Loucy (cell line): ENCODE results near the gene GRHL3.

Experiments
- H2AFZ ChIP-seq: fragments of 200-600 bp; sonication (generic); 2 replicates; pipeline ENCODE4 v1.6.0; 2016; ENCODE audit warnings: antibody characterized with exemption, mild to moderate bottlenecking, low read length, moderate library complexity
- H3F3A ChIP-seq: fragments of 200-600 bp; 2 replicates; pipeline ENCODE4 v1.6.0; 2016; ENCODE audit warnings: antibody characterized with exemption, low read depth, mild to moderate bottlenecking
- H3K27me3 ChIP-seq: fragments of 200-600 bp; sonication (generic); 2 replicates; pipeline ENCODE4 v1.6.1; 2014; ENCODE audit warnings: low read length, mild to moderate bottlenecking; ENCODE audit not compliant: insufficient read depth, poor library complexity, severe bottlenecking
- H3K36me3 ChIP-seq: fragments of 200-600 bp; sonication (generic); 2 replicates; pipeline ENCODE4 v1.6.1; 2016; ENCODE audit warnings: low read length; ENCODE audit not compliant: insufficient read depth
- H3K4me1 ChIP-seq: fragments of 200-600 bp; sonication (generic); 2 replicates; pipeline ENCODE4 v1.5.1; 2014; ENCODE audit warnings: low read length, mild to moderate bottlenecking; ENCODE audit not compliant: insufficient read depth, poor library complexity, severe bottlenecking
- H3K4me2 ChIP-seq: fragments of 200-600 bp; sonication (generic); 2 replicates; pipeline ENCODE4 v1.6.0; 2014; ENCODE audit warnings: antibody characterized with exemption, low read length, low read depth, mild to moderate bottlenecking; ENCODE audit not compliant: poor library complexity, severe bottlenecking
- H3K4me3 ChIP-seq: fragments of 200-600 bp; sonication (generic); 2 replicates; pipeline ENCODE4 v1.5.1; 2014; ENCODE audit warnings: low read length, mild to moderate bottlenecking, mixed read lengths; ENCODE audit not compliant: poor library complexity, severe bottlenecking
- H3K79me2 ChIP-seq: fragments of 200-600 bp; sonication (generic); 2 replicates; pipeline ENCODE4 v1.6.1; 2014; ENCODE audit warnings: low read length; ENCODE audit not compliant: insufficient read depth
- H3K9ac ChIP-seq: fragments of 200-600 bp; sonication (generic); 2 replicates; pipeline ENCODE4 v1.6.0; 2014; ENCODE audit warnings: mild to moderate bottlenecking, low read depth, low read length, moderate library complexity; ENCODE audit not compliant: poor library complexity, severe bottlenecking
- H3K9me2 ChIP-seq: fragments of 200-600 bp; sonication (generic); replicated peaks from 2 replicates; pipeline ENCODE4 v1.6.1; 2016; ENCODE audit warnings: low read depth, low read length, mixed read lengths
- H3K9me3 ChIP-seq: fragments of 200-600 bp; sonication (generic); 2 replicates; pipeline ENCODE4 v1.6.1; 2014; ENCODE audit warnings: mild to moderate bottlenecking, antibody characterized with exemption, low read length, low read depth; ENCODE audit not compliant: insufficient read depth
- H4K20me1 ChIP-seq: fragments of 200-600 bp; sonication (generic); 2 replicates; pipeline ENCODE4 v1.6.0; 2014; ENCODE audit warnings: antibody characterized with exemption, low read length, mild to moderate bottlenecking; ENCODE audit not compliant: insufficient read depth, poor library complexity, severe bottlenecking
- EZH2phosphoT487 ChIP-seq: fragments of 200-600 bp; IDR thresholded peaks from 2 replicates; pipeline ENCODE4 v1.6.1; 2018; ENCODE audit warnings: antibody characterized with exemption, mild to moderate bottlenecking, moderate library complexity, borderline replicate concordance
- TF ChIP-seq, protein P1 (sequence below): fragments of 200-600 bp; sonication (generic); conservative IDR thresholded peaks from 2 replicates; pipeline ENCODE4 v1.5.1; 2014; ENCODE audit warnings: mild to moderate bottlenecking, antibody characterized with exemption, low read length

GRHL3 gene

DNA sequence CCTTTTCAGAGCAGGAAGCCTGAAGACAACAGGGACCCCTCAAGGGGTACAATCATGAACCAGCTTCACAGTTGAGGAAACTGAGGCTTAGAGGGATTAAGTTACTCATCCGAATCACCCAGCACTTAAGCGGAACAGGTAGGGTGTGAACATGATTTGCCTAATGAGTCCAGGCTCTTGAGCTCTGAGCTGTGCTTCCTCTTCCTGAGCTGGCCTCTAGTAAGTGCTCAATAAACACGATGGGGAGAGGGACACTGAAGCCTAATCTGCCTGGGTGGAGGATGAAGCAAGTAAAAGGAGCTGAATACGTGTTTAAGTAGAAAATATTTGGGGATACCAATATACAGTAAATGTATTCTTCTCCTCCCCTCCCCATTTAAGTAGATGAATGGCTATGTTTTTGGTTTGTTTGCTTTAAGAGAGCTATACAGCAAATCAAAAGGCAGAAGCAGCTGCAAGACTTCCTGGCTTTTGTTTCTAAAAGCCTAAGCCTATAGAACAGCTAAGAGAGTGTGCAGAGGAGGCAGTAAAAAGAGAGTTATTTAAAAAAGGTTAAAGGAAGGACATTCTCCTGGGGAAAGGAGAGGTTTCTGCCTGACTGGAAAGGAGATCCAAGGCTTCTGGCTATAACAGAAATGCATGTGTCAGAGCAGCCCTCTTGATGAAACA, 74.0 kb downstream of the GRHL3 start:
- no peaks in the 10 kb centered on the region for H3K79me2 ChIP-seq
- no peak overlapping the region for H2AFZ ChIP-seq
- H3K4me3 ChIP-seq, result no peak overlapping the region
- H3K27me3 ChIP-seq, result no peaks in the 10 kb centered on the region
- TF ChIP-seq EZH2phosphoT487, result no peak
- TF ChIP-seq, protein P1, sequence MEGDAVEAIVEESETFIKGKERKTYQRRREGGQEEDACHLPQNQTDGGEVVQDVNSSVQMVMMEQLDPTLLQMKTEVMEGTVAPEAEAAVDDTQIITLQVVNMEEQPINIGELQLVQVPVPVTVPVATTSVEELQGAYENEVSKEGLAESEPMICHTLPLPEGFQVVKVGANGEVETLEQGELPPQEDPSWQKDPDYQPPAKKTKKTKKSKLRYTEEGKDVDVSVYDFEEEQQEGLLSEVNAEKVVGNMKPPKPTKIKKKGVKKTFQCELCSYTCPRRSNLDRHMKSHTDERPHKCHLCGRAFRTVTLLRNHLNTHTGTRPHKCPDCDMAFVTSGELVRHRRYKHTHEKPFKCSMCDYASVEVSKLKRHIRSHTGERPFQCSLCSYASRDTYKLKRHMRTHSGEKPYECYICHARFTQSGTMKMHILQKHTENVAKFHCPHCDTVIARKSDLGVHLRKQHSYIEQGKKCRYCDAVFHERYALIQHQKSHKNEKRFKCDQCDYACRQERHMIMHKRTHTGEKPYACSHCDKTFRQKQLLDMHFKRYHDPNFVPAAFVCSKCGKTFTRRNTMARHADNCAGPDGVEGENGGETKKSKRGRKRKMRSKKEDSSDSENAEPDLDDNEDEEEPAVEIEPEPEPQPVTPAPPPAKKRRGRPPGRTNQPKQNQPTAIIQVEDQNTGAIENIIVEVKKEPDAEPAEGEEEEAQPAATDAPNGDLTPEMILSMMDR, result no peak
- H4K20me1 ChIP-seq, result no peaks in the 10 kb centered on the region
- H3K4me1 ChIP-seq, result no peaks in the 10 kb centered on the region
- H3K9me3 ChIP-seq, result no peaks in the 10 kb centered on the region
- no peaks in the 10 kb centered on the region for H3K9me2 ChIP-seq
- no peaks in the 10 kb centered on the region for H3K36me3 ChIP-seq
- no peak overlapping the region for H3K4me2 ChIP-seq
- H3F3A ChIP-seq, result no peaks in the 10 kb centered on the region
- H3K9ac ChIP-seq, result no peak overlapping the region

DNA sequence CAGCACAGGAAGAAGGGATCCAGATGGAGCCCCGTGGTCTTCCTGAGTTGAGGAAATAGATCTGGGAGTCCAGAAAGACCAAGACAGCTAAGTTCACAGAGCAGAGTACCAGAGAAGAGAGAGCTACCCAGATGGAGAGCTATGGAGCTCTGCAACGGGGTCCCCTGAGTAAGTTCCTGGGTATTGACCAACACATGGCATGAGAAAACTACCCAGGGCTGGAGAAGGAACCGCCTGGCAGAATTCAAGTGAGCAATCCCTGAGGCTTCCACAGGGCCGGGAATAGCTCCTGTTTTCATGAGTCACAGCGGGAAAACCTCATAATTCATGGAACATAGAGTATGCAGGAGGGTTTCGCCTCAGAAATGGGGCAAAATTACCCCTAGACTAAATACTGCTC, 74.7 kb downstream of the GRHL3 start:
- H3K36me3 ChIP-seq, result no peaks in the 10 kb centered on the region
- H3K9me2 ChIP-seq, result no peaks in the 10 kb centered on the region
- H3K9me3 ChIP-seq, result no peaks in the 10 kb centered on the region
- H3K4me1 ChIP-seq, result no peaks in the 10 kb centered on the region
- no peak overlapping the region for H2AFZ ChIP-seq
- no peak overlapping the region for H3K4me2 ChIP-seq
- H4K20me1 ChIP-seq, result no peaks in the 10 kb centered on the region
- TF ChIP-seq, protein P1, result no peak
- no peak for TF ChIP-seq EZH2phosphoT487
- H3K9ac ChIP-seq, result no peak overlapping the region
- H3K27me3 ChIP-seq, result no peaks in the 10 kb centered on the region
- H3K79me2 ChIP-seq, result no peaks in the 10 kb centered on the region
- no peak overlapping the region for H3K4me3 ChIP-seq
- no peaks in the 10 kb centered on the region for H3F3A ChIP-seq

DNA sequence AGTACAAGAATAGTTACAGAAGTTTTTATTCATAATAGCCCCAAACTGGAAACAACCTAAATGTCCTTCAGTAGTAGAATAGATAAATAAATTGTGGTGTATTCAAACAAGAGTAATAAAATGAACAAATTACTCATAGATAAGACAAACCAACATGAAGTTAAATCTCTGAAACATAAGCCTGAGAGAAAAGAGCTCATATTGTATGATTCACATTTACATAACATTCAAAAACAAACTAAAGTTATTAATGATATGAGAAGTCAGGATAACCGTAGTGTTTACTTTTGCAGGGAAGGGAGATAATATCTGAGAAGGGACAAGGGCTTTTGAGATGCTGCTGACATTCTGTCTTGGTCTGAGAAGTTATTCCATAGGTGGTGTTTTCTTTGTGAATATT, 80.9 kb downstream of the GRHL3 start:
- no peak overlapping the region for H2AFZ ChIP-seq
- no peak overlapping the region for H3K9ac ChIP-seq
- H3F3A ChIP-seq, result no peaks in the 10 kb centered on the region
- H3K79me2 ChIP-seq, result no peaks in the 10 kb centered on the region
- no peaks in the 10 kb centered on the region for H3K27me3 ChIP-seq
- H4K20me1 ChIP-seq, result no peaks in the 10 kb centered on the region
- H3K4me2 ChIP-seq, result no peak overlapping the region
- H3K9me3 ChIP-seq, result no peaks in the 10 kb centered on the region
- no peak overlapping the region for H3K4me3 ChIP-seq
- TF ChIP-seq EZH2phosphoT487, result no peak
- H3K36me3 ChIP-seq, result no peaks in the 10 kb centered on the region
- H3K9me2 ChIP-seq, result no peaks in the 10 kb centered on the region
- no peaks in the 10 kb centered on the region for H3K4me1 ChIP-seq

DNA sequence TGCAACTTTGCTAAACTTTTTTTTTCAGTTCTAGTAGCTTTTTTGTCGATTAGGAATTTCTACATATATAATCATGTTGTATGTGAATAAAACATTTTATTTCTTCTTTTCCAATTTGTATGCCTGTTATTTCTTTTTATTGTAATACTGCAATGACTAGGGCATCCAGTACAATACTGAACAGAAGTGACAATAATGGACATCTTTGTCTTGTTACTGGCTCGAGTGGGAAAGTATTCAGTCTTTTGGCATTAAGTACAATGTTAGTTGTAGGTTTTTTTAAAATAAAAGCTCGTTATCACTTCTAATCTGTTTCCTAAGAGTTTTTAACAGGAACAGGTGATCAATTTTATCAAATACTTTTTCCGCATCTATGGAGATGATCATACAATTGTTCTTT, 84.6 kb downstream of the GRHL3 start:
- H3K4me3 ChIP-seq, result no peak overlapping the region
- no peak overlapping the region for H3K4me2 ChIP-seq
- H4K20me1 ChIP-seq, result no peaks in the 10 kb centered on the region
- no peaks in the 10 kb centered on the region for H3K4me1 ChIP-seq
- no peaks in the 10 kb centered on the region for H3F3A ChIP-seq
- no peaks in the 10 kb centered on the region for H3K9me2 ChIP-seq
- no peaks in the 10 kb centered on the region for H3K27me3 ChIP-seq
- TF ChIP-seq, protein P1, result no peak
- TF ChIP-seq EZH2phosphoT487, result no peak
- peaks cover 8% of the 10 kb centered on the region; the same call in 1 of the 2 replicates for H3K9me3 ChIP-seq
- no peak overlapping the region for H2AFZ ChIP-seq
- no peak overlapping the region for H3K9ac ChIP-seq
- no peaks in the 10 kb centered on the region for H3K36me3 ChIP-seq
- H3K79me2 ChIP-seq, result no peaks in the 10 kb centered on the region
